Measurements from ENCODE around the gene EXD3. TPM values are rescaled to one million over a fixed set of nuclear protein-coding genes. Genes with fewer than 3 reads are reported as not detected.

EXD3 gene
- total and polyA plus RNA-seq, 2 donors from 2014 or later: 18.9 to 44.5 TPM

GRCh38 chr9:137396634-137397367, 26.2 kb downstream of the EXD3 start:
- no peak for FAIRE-seq
- no peaks in the 10 kb centered on the region for H3K27me3 ChIP-seq (ENCODE audit: control insufficient read depth, insufficient read depth, low read length)

DNA sequence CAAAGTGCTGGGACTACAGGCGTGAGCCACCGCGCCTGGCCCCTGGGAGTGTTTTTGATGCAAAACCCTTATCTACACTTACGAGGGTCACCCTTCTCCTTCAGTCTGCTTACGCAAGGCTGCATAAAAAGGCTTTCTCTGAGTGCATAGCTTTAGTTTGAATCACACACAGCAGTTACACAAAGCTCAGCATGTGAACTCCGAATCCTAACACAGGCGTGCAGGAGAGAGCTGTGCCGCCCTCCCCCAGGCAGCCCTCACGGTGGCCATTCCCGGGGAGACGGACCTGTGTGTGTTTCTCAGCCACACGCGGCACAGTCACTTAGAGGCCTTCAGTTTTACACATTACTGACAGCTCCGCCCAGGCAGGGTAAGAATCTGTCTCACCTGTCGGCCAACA, 26.7 kb downstream of the EXD3 start:
- no peaks in the 10 kb centered on the region for H3K36me3 ChIP-seq (ENCODE audit: control insufficient read depth in 2 of 3, insufficient read depth in 3 of 3, low read length in 3 of 3)
- no peaks in the 10 kb centered on the region for H3K27me3 ChIP-seq (ENCODE audit: control insufficient read depth, insufficient read depth, low read length)
- H3K9ac ChIP-seq (ENCODE audit: low read length in 3 of 3): no peak overlapping the region
- no peaks in the 10 kb centered on the region for H3K4me1 ChIP-seq (ENCODE audit: control insufficient read depth in 2 of 3, insufficient read depth in 2 of 3, low read depth in 1 of 3, low read length in 3 of 3)
- H3K27ac ChIP-seq (ENCODE audit: low read depth in 2 of 2, low read length in 2 of 2): no peak overlapping the region
- no peak for FAIRE-seq
- intact Hi-C loops (cut with DNase I): no loop called here
- no peak for TF ChIP-seq CTCF (IDR thresholded peaks at IDR 0.05; ENCODE audit: borderline replicate concordance, extremely low read depth, insufficient read depth)
- no peak overlapping the region for H3K4me3 ChIP-seq (ENCODE audit: low read length in 3 of 3)
- peak in 1 of 5 donors; percentile 52 for DNase-seq
- no peaks in the 10 kb centered on the region for H3K9me3 ChIP-seq (ENCODE audit: control insufficient read depth in 2 of 3, insufficient read depth in 1 of 3, low read length in 3 of 3)

More at GRCh38 chr9:137396634-137397367, 26.2 kb downstream of the EXD3 start:
- Histone ChIP-seq H3K4me1 (ENCODE audit: control insufficient read depth in 2 of 3, insufficient read depth in 2 of 3, low read depth in 1 of 3, low read length in 3 of 3) (no peaks in the 10 kb centered on the region), H3K4me3 (ENCODE audit: low read length in 3 of 3) (no peak overlapping the region), H3K27ac (ENCODE audit: low read depth in 2 of 2, low read length in 2 of 2) (no peak overlapping the region), H3K36me3 (ENCODE audit: control insufficient read depth in 2 of 3, insufficient read depth in 3 of 3, low read length in 3 of 3) (no peaks in the 10 kb centered on the region), H3K9ac (ENCODE audit: low read length in 3 of 3) (no peak overlapping the region), H3K9me3 (ENCODE audit: control insufficient read depth in 2 of 3, insufficient read depth in 1 of 3, low read length in 3 of 3) (no peaks in the 10 kb centered on the region)
- no peak for TF ChIP-seq CTCF (IDR thresholded peaks at IDR 0.05; ENCODE audit: borderline replicate concordance, extremely low read depth, insufficient read depth)
- intact Hi-C loops (cut with DNase I): no loop called here
- DNase-seq: peak in 1 of 5 donors; percentile 53

GRCh38 chr9:137395666-137396010, 27.3 kb downstream of the EXD3 start:
- intact Hi-C loops (cut with DNase I): no loop called here
- no peaks in the 10 kb centered on the region for H3K9me3 ChIP-seq (ENCODE audit: control insufficient read depth in 2 of 3, insufficient read depth in 1 of 3, low read length in 3 of 3)
- no peaks in the 10 kb centered on the region for H3K4me1 ChIP-seq (ENCODE audit: control insufficient read depth in 2 of 3, insufficient read depth in 2 of 3, low read depth in 1 of 3, low read length in 3 of 3)
- H3K36me3 ChIP-seq (ENCODE audit: control insufficient read depth in 2 of 3, insufficient read depth in 3 of 3, low read length in 3 of 3): no peaks in the 10 kb centered on the region
- DNase-seq: peak in 1 of 5 donors; percentile 71
- no peaks in the 10 kb centered on the region for H3K27me3 ChIP-seq (ENCODE audit: control insufficient read depth, insufficient read depth, low read length)
- FAIRE-seq: no peak
- no peak overlapping the region for H3K27ac ChIP-seq (ENCODE audit: low read depth in 2 of 2, low read length in 2 of 2)
- no peak overlapping the region for H3K4me3 ChIP-seq (ENCODE audit: low read length in 3 of 3)
- TF ChIP-seq CTCF (IDR thresholded peaks at IDR 0.05; ENCODE audit: borderline replicate concordance, extremely low read depth, insufficient read depth): no peak
- no peak overlapping the region for H3K9ac ChIP-seq (ENCODE audit: low read length in 3 of 3)
